GM10847 (cell line): Measurements from ENCODE around the gene FAM170B.

Experiments used
- POLR2A ChIP-seq: IDR thresholded peaks from 2 replicates; pipeline ENCODE4 v1.6.1; 2011; ENCODE audit not compliant: insufficient read length; ENCODE audit errors: extremely low read depth

FAM170B gene

GRCh38 chr10:49123981-49124950 is 9.6 kb downstream of the FAM170B start:
- no peak for TF ChIP-seq POLR2A

- no peak for TF ChIP-seq POLR2A
Measured at GRCh38 chr10:49120911-49121310, 12.9 kb downstream of the FAM170B start.

GRCh38 chr10:49119746-49120145 is 14.1 kb downstream of the FAM170B start:
- no peak for TF ChIP-seq POLR2A

GRCh38 chr10:49118430-49119074 is 15.3 kb downstream of the FAM170B start:
- no peak for TF ChIP-seq POLR2A

GRCh38 chr10:49117376-49118070 is 16.3 kb downstream of the FAM170B start:
- no peak for TF ChIP-seq POLR2A

GRCh38 chr10:49116509-49117375 is 17.1 kb downstream of the FAM170B start:
- TF ChIP-seq POLR2A: no peak

- no peak for TF ChIP-seq POLR2A
Measured at GRCh38 chr10:49115796-49116508, 17.9 kb downstream of the FAM170B start.

GRCh38 chr10:49115015-49115795 is 18.6 kb downstream of the FAM170B start, which contains the start of gene VSTM4:
Gene VSTM4 (minus strand): TSS chr10:49115522. CDS start chr10:49115485, 37 bp downstream.
- no peak for TF ChIP-seq POLR2A

GRCh38 chr10:49114718-49115014 is 19.2 kb downstream of the FAM170B start:
- no peak for TF ChIP-seq POLR2A

GRCh38 chr10:49113741-49114141 is 20.1 kb downstream of the FAM170B start:
- TF ChIP-seq POLR2A: no peak

GRCh38 chr10:49112851-49113250 is 21.0 kb downstream of the FAM170B start:
- no peak for TF ChIP-seq POLR2A

GRCh38 chr10:49112098-49112497 is 21.7 kb downstream of the FAM170B start:
- TF ChIP-seq POLR2A: no peak

GRCh38 chr10:49111320-49111698 is 22.5 kb downstream of the FAM170B start:
- TF ChIP-seq POLR2A: no peak
